ENCODE results near the gene TRAF1. TPM values are rescaled to one million over a fixed set of nuclear protein-coding genes. Genes with fewer than 3 reads are reported as not detected.

The TRAF1 gene
- total RNA-seq, 1 experiment from 2014 or later, result 1.7 TPM

- no peaks in the 10 kb centered on the region for H3K9me2 ChIP-seq (ENCODE audit: insufficient read depth)
- RAD21 ChIA-PET (ENCODE audit: low non-redundant PET in 1 of 2, low total read pairs in 2 of 2, uncharacterized antibody in 2 of 2, unreplicated experiment in 2 of 2), result no interaction called here
- CTCF ChIA-PET, result no interaction called here
- ATAC-seq (no peak), DNase-seq (ENCODE audit: low read depth, low spot score) (no peak)
- no peak overlapping the region for H3K27ac ChIP-seq (ENCODE audit: low read depth, low read length)
- no peak overlapping the region for H3K4me2 ChIP-seq (ENCODE audit: low read length)
- H3K4me1 ChIP-seq (ENCODE audit: control insufficient read depth in 1 of 2, insufficient read depth in 2 of 2, low read length in 2 of 2), result no peaks in the 10 kb centered on the region
- intact Hi-C loops (cut with micrococcal nuclease), result no loop called here
- POLR2A ChIA-PET, result no interaction called here
- no peak for TF ChIP-seq TCF7L2 (IDR thresholded peaks at IDR 0.05; ENCODE audit: borderline replicate concordance, extremely low read depth, insufficient read depth, insufficient read length)
- no peak for TF ChIP-seq POLR2A (IDR thresholded peaks at IDR 0.05; ENCODE audit: borderline replicate concordance, extremely low read depth, insufficient read depth, insufficient read length)
- no peak for TF ChIP-seq CBX3 (IDR thresholded peaks at IDR 0.05; ENCODE audit: low read depth)
- no peak for TF ChIP-seq SP1 (IDR thresholded peaks at IDR 0.05; ENCODE audit: low read depth)
- TF ChIP-seq ZBTB33 (IDR thresholded peaks at IDR 0.05; ENCODE audit: extremely low read depth, insufficient replicate concordance, low read length), result no peak
- no peak for TF ChIP-seq ZFX (IDR thresholded peaks at IDR 0.05)
- TF ChIP-seq POLR2AphosphoS5 (IDR thresholded peaks at IDR 0.05; ENCODE audit: low read depth, low read length), result no peak
- no peak for TF ChIP-seq EZH2 (IDR thresholded peaks at IDR 0.05)
- no peak for TF ChIP-seq SRF (IDR thresholded peaks at IDR 0.05; ENCODE audit: low read depth)
- H3K9ac ChIP-seq (ENCODE audit: low read length), result no peak overlapping the region
- BruUV-seq (replicated peaks), result no TSS peak
- no peak overlapping the region for H2AFZ ChIP-seq (ENCODE audit: low read depth, low read length, poor library complexity, severe bottlenecking)
- no peaks in the 10 kb centered on the region for H3K9me3 ChIP-seq (ENCODE audit: control insufficient read depth in 1 of 2, insufficient read depth in 1 of 2, low read depth in 1 of 2, low read length in 2 of 2)
- H3K4me3 ChIP-seq (replicated peaks in 1 of 2; ENCODE audit: low read depth in 1 of 2, low read length in 2 of 2), result no peak overlapping the region
- no peaks in the 10 kb centered on the region for H4K20me1 ChIP-seq (ENCODE audit: insufficient read depth)
- H3K36me3 ChIP-seq (ENCODE audit: control insufficient read depth in 1 of 2, insufficient read depth in 2 of 2, low read length in 2 of 2), result no peaks in the 10 kb centered on the region
- H3K27me3 ChIP-seq (ENCODE audit: insufficient read depth, low read length), result no peaks in the 10 kb centered on the region
- H3K79me2 ChIP-seq (ENCODE audit: insufficient read depth, low read length), result no peaks in the 10 kb centered on the region
Measured at GRCh38 chr9:120904061-120904977, 22.3 kb downstream of the TRAF1 start.
